ENCODE data around the gene JAKMIP1. TPM values are rescaled to one million over a fixed set of nuclear protein-coding genes. Genes with fewer than 3 reads are reported as not detected.

The JAKMIP1 gene
- total and polyA plus RNA-seq, 2 of the 13 experiments (the other 11 are each of a cell fraction or from before 2014, with no cell fraction given) = not detected

DNA sequence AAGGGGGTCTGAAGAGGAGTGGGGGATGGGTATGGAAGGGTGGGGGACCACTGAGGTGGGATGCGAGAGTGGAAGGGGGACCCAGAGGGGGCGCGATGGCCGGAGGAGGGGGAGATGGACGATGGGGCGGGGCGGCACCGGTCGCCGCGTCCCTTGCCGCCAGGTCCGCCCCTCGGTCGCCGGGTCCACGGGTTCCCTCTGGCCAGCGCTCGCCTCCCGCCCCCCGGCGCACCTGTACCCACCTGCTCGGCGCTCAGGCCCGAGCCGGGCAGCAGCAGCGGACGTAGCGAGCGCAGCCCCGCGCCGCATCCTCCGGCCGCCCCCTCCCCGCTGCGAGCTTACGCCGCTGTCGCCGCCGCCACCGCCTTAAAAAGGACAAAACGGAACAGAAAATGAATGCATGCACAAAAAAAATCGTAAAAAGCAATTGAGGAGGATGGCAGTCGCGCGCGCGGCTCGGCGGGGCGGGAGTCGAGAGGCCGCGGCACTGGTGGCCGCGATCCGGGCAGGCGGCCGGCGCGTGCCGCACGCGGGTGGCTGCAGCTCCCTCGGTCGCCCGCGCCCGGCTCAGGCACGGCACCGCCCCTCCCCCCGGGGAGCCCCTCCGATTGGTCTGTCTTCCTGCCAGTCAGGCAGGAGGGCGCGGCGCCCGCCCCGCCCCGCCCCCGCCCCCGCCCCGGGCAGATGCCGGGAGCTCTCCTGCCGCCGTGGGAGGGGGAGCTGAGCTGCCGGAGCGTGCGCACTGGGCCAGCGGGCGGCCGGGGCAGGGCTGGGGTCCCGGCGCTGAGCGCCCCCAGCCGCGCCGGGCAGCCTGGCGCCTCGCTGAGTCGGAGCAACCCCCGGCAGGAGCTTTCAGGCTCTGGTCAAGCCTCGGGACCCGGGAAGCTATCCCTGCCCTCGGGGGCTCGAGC is at the start of gene JAKMIP1 (continued):
- TF ChIP-seq, protein P1, sequence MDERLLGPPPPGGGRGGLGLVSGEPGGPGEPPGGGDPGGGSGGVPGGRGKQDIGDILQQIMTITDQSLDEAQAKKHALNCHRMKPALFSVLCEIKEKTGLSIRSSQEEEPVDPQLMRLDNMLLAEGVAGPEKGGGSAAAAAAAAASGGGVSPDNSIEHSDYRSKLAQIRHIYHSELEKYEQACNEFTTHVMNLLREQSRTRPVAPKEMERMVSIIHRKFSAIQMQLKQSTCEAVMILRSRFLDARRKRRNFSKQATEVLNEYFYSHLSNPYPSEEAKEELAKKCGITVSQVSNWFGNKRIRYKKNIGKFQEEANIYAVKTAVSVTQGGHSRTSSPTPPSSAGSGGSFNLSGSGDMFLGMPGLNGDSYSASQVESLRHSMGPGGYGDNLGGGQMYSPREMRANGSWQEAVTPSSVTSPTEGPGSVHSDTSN (CRISPR knock-in tag; IDR thresholded peaks at IDR 0.05) = peak; percentile 72
- TF ChIP-seq SNAI1 (CRISPR knock-in tag; IDR thresholded peaks at IDR 0.05; ENCODE audit: borderline replicate concordance) = no peak
- TF ChIP-seq MYNN (CRISPR knock-in tag; IDR thresholded peaks at IDR 0.05; ENCODE audit: low read depth) = no peak
- no peak for TF ChIP-seq ZNF441 (CRISPR knock-in tag; IDR thresholded peaks at IDR 0.05; ENCODE audit: borderline replicate concordance)
- TF ChIP-seq, protein P2, sequence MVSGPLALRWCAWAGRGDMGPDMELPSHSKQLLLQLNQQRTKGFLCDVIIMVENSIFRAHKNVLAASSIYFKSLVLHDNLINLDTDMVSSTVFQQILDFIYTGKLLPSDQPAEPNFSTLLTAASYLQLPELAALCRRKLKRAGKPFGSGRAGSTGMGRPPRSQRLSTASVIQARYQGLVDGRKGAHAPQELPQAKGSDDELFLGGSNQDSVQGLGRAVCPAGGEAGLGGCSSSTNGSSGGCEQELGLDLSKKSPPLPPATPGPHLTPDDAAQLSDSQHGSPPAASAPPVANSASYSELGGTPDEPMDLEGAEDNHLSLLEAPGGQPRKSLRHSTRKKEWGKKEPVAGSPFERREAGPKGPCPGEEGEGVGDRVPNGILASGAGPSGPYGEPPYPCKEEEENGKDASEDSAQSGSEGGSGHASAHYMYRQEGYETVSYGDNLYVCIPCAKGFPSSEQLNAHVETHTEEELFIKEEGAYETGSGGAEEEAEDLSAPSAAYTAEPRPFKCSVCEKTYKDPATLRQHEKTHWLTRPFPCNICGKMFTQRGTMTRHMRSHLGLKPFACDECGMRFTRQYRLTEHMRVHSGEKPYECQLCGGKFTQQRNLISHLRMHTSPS (CRISPR knock-in tag; IDR thresholded peaks at IDR 0.05; ENCODE audit: low read depth) = no peak
- no peak for TF ChIP-seq NCOA5 (CRISPR knock-in tag; IDR thresholded peaks at IDR 0.05)
- TF ChIP-seq, protein P3, sequence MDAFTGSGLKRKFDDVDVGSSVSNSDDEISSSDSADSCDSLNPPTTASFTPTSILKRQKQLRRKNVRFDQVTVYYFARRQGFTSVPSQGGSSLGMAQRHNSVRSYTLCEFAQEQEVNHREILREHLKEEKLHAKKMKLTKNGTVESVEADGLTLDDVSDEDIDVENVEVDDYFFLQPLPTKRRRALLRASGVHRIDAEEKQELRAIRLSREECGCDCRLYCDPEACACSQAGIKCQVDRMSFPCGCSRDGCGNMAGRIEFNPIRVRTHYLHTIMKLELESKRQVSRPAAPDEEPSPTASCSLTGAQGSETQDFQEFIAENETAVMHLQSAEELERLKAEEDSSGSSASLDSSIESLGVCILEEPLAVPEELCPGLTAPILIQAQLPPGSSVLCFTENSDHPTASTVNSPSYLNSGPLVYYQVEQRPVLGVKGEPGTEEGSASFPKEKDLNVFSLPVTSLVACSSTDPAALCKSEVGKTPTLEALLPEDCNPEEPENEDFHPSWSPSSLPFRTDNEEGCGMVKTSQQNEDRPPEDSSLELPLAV (CRISPR knock-in tag; conservative IDR thresholded peaks at IDR 0.05; ENCODE audit: low read depth) = no peak
- TF ChIP-seq HNRNPK (IDR thresholded peaks at IDR 0.05; ENCODE audit: low read depth, low read length, poor library complexity, severe bottlenecking) = peak; percentile 63
- TF ChIP-seq, protein P4, sequence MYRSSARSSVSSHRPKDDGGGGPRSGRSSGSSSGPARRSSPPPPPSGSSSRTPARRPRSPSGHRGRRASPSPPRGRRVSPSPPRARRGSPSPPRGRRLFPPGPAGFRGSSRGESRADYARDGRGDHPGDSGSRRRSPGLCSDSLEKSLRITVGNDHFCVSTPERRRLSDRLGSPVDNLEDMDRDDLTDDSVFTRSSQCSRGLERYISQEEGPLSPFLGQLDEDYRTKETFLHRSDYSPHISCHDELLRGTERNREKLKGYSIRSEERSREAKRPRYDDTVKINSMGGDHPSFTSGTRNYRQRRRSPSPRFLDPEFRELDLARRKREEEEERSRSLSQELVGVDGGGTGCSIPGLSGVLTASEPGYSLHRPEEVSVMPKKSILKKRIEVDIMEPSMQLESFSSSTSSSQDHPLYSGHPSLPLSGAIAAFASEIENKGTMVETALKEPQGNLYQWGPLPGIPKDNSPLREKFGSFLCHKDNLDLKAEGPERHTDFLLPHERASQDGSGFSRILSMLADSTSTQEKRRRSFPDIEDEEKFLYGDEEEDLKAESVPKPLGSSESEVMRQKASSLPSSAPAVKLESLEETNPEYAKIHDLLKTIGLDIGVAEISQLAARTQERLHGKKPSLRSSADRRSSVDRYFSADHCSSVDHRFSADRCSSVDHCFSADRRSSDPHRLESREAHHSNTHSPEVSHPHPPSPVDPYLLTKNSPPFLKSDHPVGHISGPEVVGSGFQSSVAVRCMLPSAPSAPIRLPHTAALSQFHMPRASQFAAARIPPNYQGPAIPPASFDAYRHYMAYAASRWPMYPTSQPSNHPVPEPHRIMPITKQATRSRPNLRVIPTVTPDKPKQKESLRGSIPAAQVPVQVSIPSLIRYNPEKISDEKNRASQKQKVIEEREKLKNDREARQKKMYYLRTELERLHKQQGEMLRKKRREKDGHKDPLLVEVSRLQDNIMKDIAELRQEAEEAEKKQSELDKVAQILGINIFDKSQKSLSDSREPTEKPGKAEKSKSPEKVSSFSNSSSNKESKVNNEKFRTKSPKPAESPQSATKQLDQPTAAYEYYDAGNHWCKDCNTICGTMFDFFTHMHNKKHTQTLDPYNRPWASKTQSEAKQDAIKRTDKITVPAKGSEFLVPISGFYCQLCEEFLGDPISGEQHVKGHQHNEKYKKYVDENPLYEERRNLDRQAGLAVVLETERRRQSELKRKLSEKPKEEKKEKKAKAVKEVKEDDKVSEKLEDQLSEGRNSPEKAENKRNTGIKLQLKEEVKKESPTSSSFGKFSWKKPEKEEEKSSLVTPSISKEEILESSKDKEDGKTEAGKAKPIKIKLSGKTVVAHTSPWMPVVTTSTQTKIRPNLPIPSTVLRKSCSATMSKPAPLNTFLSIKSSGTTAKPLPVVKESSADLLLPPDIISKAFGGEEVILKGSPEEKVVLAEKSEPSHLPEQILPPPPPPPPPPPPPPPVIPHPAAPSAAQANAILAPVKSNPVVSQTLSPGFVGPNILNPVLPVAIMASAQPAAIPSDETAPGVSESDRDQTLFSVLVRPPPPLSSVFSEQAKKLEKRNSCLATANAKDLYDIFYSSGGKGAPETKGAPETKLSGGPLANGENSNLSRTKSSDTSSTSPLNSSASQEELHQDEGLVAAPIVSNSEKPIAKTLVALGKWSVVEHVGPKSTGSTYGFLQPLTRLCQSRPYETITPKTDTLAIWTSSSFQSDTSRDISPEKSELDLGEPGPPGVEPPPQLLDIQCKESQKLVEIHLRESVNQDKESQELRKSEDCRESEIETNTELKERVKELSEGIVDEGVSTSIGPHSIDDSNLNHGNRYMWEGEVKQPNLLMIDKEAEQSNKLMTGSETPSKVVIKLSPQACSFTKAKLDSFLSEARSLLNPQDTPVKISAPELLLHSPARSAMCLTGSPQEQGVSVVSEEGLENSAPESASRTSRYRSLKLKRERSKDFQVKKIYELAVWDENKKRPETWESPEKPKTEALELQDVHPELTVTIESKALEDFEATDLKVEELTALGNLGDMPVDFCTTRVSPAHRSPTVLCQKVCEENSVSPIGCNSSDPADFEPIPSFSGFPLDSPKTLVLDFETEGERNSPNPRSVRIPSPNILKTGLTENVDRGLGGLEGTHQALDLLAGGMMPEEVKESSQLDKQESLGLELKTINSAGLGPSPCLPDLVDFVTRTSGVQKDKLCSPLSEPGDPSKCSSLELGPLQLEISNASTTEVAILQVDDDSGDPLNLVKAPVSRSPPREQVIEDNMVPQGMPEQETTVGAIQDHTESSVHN (CRISPR knock-in tag; IDR thresholded peaks at IDR 0.05) = no peak
- TF ChIP-seq, protein P5, sequence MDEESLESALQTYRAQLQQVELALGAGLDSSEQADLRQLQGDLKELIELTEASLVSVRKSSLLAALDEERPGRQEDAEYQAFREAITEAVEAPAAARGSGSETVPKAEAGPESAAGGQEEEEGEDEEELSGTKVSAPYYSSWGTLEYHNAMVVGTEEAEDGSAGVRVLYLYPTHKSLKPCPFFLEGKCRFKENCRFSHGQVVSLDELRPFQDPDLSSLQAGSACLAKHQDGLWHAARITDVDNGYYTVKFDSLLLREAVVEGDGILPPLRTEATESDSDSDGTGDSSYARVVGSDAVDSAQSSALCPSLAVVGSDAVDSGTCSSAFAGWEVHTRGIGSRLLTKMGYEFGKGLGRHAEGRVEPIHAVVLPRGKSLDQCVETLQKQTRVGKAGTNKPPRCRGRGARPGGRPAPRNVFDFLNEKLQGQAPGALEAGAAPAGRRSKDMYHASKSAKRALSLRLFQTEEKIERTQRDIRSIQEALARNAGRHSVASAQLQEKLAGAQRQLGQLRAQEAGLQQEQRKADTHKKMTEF (CRISPR knock-in tag; IDR thresholded peaks at IDR 0.05) = no peak
- no peak for TF ChIP-seq ZBTB3 (CRISPR knock-in tag; IDR thresholded peaks at IDR 0.05; ENCODE audit: borderline replicate concordance, low read depth)
- TF ChIP-seq CEBPG (CRISPR knock-in tag; IDR thresholded peaks at IDR 0.05) = no peak
